WTC11 (cell line): Measurements from ENCODE around the gene PDE1C. TPM values are rescaled to one million over a fixed set of nuclear protein-coding genes. Genes with fewer than 3 reads are reported as not detected.

ENCODE experiments used
- ATAC-seq: fragments of 200-7000 bp; cut with Tn5 transposase; 2 replicates; pipeline ENCODE4 v1.10.0; 2021; ENCODE audit warnings: mild to moderate bottlenecking, moderate library complexity
- CTCF ChIA-PET: fragments of 300-600 bp; sonication (Branson Sonifier 250); formaldehyde crosslinking; loops from one replicate; lab custom pipeline; 2021; ENCODE audit warnings: antibody characterized with exemption; lab: Charles Lee
- POLR2A ChIA-PET: fragments of 350-600 bp; sonication (Branson Sonifier 250); formaldehyde crosslinking; loops from one replicate; lab custom pipeline; 2021; ENCODE audit warnings: antibody characterized with exemption; lab: Charles Lee
- DNase-seq: peaks from one replicate; pipeline ENCODE4 v3.0.0; 2021; ENCODE audit warnings: low spot score
- H3K27ac Mint-ChIP-seq: 2 replicates; pipeline ENCODE4 v1.8.0; 2021; ENCODE audit warnings: mixed read lengths
- H3K27me3 Mint-ChIP-seq: 2 replicates; pipeline ENCODE4 v1.8.0; 2021; ENCODE audit warnings: low read depth, mild to moderate bottlenecking, moderate library complexity, mixed read lengths
- H3K36me3 Mint-ChIP-seq: 2 replicates; pipeline ENCODE4 v1.8.0; 2021; ENCODE audit warnings: mixed read lengths
- H3K4me1 Mint-ChIP-seq: 2 replicates; pipeline ENCODE4 v1.8.0; 2022; ENCODE audit warnings: mixed read lengths
- H3K4me3 Mint-ChIP-seq: 2 replicates; pipeline ENCODE4 v1.8.0; 2021; ENCODE audit warnings: mild to moderate bottlenecking, moderate library complexity, mixed read lengths
- H3K9me3 Mint-ChIP-seq: 2 replicates; pipeline ENCODE4 v1.8.0; 2021; ENCODE audit warnings: mixed read lengths
- ESRRA ChIP-seq: sonication (generic); formaldehyde crosslinking; IDR thresholded peaks from 2 replicates; pipeline ENCODE4 v1.8.1; 2022; ENCODE audit warnings: mild to moderate bottlenecking, missing genetic modification reagents, borderline replicate concordance
- FOXJ3 ChIP-seq: sonication (generic); formaldehyde crosslinking; IDR thresholded peaks from 2 replicates; pipeline ENCODE4 v1.9.0; 2021; ENCODE audit warnings: missing genetic modification reagents, mild to moderate bottlenecking, borderline replicate concordance
- JAZF1 ChIP-seq: fragments of 250-450 bp; sonication (Bioruptor Pico); IDR thresholded peaks from 2 replicates; pipeline ENCODE4 v1.9.0; 2021; ENCODE audit warnings: moderate library complexity, mild to moderate bottlenecking, inconsistent platforms
- KAT7 ChIP-seq: sonication (generic); formaldehyde crosslinking; IDR thresholded peaks from 2 replicates; pipeline ENCODE4 v1.8.1; 2023; ENCODE audit warnings: missing genetic modification reagents, mild to moderate bottlenecking, borderline replicate concordance
- NR3C1 ChIP-seq: sonication (generic); formaldehyde crosslinking; conservative IDR thresholded peaks from 2 replicates; pipeline ENCODE4 v1.8.1; 2023; ENCODE audit warnings: low read depth, mild to moderate bottlenecking, missing genetic modification reagents
- SMAD4 ChIP-seq: sonication (generic); formaldehyde crosslinking; IDR thresholded peaks from 2 replicates; pipeline ENCODE4 v1.8.0; 2022; ENCODE audit warnings: mild to moderate bottlenecking, missing genetic modification reagents
- USF1 ChIP-seq: sonication (generic); formaldehyde crosslinking; IDR thresholded peaks from 2 replicates; pipeline ENCODE4 v1.8.0; 2022; ENCODE audit warnings: mild to moderate bottlenecking, missing genetic modification reagents
- ZNF263 ChIP-seq: sonication (generic); formaldehyde crosslinking; IDR thresholded peaks from 2 replicates; pipeline ENCODE4 v1.8.1; 2022; ENCODE audit warnings: low read depth, mild to moderate bottlenecking, moderate library complexity, missing genetic modification reagents
- ZNF532 ChIP-seq: fragments of 250-450 bp; sonication (Bioruptor Pico); IDR thresholded peaks from 2 replicates; pipeline ENCODE4 v1.9.0; 2021; ENCODE audit warnings: mild to moderate bottlenecking, borderline replicate concordance
- total RNA-seq: library from RNA; stranded (reverse); gene quantifications from 3 replicates; pipeline ENCODE4 v1.2.3, GENCODE V29; 2021
- TF ChIP-seq, protein P1 (sequence below): fragments of 200-600 bp; IDR thresholded peaks from 2 replicates; pipeline ENCODE4 v1.8.0; 2022; ENCODE audit warnings: antibody characterized with exemption
- TF ChIP-seq, protein P2 (sequence below): fragments of 250-450 bp; sonication (Bioruptor Pico); IDR thresholded peaks from 2 replicates; pipeline ENCODE4 v1.9.0; 2021; ENCODE audit warnings: moderate library complexity, mild to moderate bottlenecking, inconsistent platforms, borderline replicate concordance
- TF ChIP-seq, protein P3 (sequence below): sonication (generic); formaldehyde crosslinking; IDR thresholded peaks from 2 replicates; pipeline ENCODE4 v1.8.1; 2023; ENCODE audit warnings: mild to moderate bottlenecking, missing genetic modification reagents, moderate library complexity
- TF ChIP-seq, protein P4 (sequence below): sonication (generic); formaldehyde crosslinking; IDR thresholded peaks from 2 replicates; pipeline ENCODE4 v1.8.0; 2023; ENCODE audit warnings: missing genetic modification reagents, mild to moderate bottlenecking, borderline replicate concordance
- TF ChIP-seq, protein P5 (sequence below): fragments of 250-450 bp; sonication (Bioruptor Pico); IDR thresholded peaks from 2 replicates; pipeline ENCODE4 v2.1.2; 2022; ENCODE audit warnings: mild to moderate bottlenecking, moderate library complexity
- TF ChIP-seq, protein P6 (sequence below): fragments of 250-450 bp; sonication (Bioruptor Pico); conservative IDR thresholded peaks from 2 replicates; pipeline ENCODE4 v1.9.0; 2021; ENCODE audit warnings: mild to moderate bottlenecking
- TF ChIP-seq, protein P7 (sequence below): sonication (generic); formaldehyde crosslinking; IDR thresholded peaks from 2 replicates; pipeline ENCODE4 v1.8.0; 2022; ENCODE audit warnings: mild to moderate bottlenecking, missing genetic modification reagents

PDE1C gene
- total RNA-seq, 1 experiment from 2014 or later, result 0.55 TPM

GRCh38 chr7:31890766-31891165, 179.4 kb downstream of the PDE1C start:
- no peak for DNase-seq
- H3K4me3 Mint-ChIP-seq, result no peak overlapping the region
- no peak overlapping the region for H3K27ac Mint-ChIP-seq
- no peak for ATAC-seq
- H3K36me3 Mint-ChIP-seq, result no peaks in the 10 kb centered on the region
- TF ChIP-seq, protein P1, sequence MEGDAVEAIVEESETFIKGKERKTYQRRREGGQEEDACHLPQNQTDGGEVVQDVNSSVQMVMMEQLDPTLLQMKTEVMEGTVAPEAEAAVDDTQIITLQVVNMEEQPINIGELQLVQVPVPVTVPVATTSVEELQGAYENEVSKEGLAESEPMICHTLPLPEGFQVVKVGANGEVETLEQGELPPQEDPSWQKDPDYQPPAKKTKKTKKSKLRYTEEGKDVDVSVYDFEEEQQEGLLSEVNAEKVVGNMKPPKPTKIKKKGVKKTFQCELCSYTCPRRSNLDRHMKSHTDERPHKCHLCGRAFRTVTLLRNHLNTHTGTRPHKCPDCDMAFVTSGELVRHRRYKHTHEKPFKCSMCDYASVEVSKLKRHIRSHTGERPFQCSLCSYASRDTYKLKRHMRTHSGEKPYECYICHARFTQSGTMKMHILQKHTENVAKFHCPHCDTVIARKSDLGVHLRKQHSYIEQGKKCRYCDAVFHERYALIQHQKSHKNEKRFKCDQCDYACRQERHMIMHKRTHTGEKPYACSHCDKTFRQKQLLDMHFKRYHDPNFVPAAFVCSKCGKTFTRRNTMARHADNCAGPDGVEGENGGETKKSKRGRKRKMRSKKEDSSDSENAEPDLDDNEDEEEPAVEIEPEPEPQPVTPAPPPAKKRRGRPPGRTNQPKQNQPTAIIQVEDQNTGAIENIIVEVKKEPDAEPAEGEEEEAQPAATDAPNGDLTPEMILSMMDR, result no peak
- TF ChIP-seq, protein P2, sequence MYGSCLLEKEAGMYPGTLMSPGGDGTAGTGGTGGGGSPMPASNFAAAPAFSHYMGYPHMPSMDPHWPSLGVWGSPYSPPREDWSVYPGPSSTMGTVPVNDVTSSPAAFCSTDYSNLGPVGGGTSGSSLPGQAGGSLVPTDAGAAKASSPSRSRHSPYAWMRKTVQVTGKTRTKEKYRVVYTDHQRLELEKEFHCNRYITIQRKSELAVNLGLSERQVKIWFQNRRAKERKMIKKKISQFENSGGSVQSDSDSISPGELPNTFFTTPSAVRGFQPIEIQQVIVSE, result no peak
- TF ChIP-seq, all 79 proteins: peak for 0
- Mint-ChIP-seq H3K4me1 (no peaks in the 10 kb centered on the region), H3K9me3 (peaks cover 12% of the 10 kb centered on the region), H3K27me3 (no peaks in the 10 kb centered on the region; the same call in none of the 2 replicates)
- CTCF ChIA-PET, result no interaction called here
- POLR2A ChIA-PET, result no interaction called here

DNA sequence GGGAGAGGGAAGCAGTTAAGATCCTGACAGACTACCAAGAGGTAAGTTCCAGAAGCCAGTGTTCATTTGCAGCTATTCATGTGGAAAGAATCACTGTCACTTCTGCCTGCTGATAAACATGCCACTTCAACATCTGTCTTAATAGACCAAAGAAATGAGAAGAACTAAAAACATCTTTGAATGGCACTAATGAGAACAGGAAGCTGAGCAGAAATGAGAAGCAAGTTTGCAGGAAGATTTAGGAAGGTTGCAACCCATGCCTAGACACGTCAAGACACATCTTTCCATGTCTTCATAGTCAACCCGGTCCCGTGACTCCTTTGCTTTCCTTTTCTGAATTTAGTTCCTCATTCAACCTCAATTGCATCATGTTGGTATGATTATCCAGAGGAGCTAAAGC, 180.0 kb downstream of the PDE1C start:
- no peak for ATAC-seq
- TF ChIP-seq, protein P3, sequence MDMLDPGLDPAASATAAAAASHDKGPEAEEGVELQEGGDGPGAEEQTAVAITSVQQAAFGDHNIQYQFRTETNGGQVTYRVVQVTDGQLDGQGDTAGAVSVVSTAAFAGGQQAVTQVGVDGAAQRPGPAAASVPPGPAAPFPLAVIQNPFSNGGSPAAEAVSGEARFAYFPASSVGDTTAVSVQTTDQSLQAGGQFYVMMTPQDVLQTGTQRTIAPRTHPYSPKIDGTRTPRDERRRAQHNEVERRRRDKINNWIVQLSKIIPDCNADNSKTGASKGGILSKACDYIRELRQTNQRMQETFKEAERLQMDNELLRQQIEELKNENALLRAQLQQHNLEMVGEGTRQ, result no peak
- TF ChIP-seq USF1 (CRISPR knock-in tag) (no peak), ESRRA (CRISPR knock-in tag) (no peak), KAT7 (no peak), JAZF1 (CRISPR knock-in tag) (no peak), NR3C1 (CRISPR knock-in tag) (no peak), FOXJ3 (CRISPR knock-in tag) (no peak), ZNF532 (no peak), ZNF263 (no peak), SMAD4 (no peak)
- TF ChIP-seq, protein P4, sequence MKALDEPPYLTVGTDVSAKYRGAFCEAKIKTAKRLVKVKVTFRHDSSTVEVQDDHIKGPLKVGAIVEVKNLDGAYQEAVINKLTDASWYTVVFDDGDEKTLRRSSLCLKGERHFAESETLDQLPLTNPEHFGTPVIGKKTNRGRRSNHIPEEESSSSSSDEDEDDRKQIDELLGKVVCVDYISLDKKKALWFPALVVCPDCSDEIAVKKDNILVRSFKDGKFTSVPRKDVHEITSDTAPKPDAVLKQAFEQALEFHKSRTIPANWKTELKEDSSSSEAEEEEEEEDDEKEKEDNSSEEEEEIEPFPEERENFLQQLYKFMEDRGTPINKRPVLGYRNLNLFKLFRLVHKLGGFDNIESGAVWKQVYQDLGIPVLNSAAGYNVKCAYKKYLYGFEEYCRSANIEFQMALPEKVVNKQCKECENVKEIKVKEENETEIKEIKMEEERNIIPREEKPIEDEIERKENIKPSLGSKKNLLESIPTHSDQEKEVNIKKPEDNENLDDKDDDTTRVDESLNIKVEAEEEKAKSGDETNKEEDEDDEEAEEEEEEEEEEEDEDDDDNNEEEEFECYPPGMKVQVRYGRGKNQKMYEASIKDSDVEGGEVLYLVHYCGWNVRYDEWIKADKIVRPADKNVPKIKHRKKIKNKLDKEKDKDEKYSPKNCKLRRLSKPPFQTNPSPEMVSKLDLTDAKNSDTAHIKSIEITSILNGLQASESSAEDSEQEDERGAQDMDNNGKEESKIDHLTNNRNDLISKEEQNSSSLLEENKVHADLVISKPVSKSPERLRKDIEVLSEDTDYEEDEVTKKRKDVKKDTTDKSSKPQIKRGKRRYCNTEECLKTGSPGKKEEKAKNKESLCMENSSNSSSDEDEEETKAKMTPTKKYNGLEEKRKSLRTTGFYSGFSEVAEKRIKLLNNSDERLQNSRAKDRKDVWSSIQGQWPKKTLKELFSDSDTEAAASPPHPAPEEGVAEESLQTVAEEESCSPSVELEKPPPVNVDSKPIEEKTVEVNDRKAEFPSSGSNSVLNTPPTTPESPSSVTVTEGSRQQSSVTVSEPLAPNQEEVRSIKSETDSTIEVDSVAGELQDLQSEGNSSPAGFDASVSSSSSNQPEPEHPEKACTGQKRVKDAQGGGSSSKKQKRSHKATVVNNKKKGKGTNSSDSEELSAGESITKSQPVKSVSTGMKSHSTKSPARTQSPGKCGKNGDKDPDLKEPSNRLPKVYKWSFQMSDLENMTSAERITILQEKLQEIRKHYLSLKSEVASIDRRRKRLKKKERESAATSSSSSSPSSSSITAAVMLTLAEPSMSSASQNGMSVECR (CRISPR knock-in tag), result no peak
- TF ChIP-seq, protein P5, sequence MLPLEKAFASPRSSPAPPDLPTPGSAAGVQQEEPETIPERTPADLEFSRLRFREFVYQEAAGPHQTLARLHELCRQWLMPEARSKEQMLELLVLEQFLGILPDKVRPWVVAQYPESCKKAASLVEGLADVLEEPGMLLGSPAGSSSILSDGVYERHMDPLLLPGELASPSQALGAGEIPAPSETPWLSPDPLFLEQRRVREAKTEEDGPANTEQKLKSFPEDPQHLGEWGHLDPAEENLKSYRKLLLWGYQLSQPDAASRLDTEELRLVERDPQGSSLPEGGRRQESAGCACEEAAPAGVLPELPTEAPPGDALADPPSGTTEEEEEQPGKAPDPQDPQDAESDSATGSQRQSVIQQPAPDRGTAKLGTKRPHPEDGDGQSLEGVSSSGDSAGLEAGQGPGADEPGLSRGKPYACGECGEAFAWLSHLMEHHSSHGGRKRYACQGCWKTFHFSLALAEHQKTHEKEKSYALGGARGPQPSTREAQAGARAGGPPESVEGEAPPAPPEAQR, result no peak
- TF ChIP-seq, protein P6, sequence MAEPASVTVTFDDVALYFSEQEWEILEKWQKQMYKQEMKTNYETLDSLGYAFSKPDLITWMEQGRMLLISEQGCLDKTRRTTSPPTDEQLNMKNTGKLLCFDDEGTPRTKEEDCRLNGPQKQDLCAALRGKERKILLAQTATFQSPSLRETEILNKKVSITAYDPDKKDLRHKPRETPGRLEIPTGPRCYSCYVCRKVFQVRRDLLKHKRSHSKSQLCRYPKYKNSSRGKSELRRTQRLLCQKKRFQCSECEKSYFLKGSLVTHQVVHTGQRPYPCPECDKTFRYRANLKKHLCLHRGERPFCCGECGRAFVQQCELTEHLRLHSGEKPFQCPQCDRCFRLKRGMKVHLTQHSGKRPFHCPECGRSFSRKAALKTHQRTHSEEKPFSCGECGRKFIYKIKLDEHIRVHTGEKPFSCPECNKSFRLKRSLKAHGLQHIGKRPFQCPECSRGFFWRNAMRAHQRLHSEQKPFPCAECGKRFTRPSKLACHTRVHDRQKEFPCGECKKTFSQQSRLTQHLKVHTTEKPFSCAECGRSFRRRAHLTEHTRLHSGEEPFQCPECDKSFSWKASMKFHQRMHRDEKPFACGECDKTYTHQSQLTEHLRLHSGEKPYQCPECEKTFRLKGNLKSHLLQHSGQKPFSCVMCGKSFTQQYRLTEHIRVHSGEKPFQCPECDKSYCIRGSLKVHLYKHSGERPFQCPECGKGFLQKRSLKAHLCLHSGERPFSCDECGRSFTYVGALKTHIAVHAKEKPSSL (CRISPR knock-in tag), result no peak
- TF ChIP-seq, protein P7, sequence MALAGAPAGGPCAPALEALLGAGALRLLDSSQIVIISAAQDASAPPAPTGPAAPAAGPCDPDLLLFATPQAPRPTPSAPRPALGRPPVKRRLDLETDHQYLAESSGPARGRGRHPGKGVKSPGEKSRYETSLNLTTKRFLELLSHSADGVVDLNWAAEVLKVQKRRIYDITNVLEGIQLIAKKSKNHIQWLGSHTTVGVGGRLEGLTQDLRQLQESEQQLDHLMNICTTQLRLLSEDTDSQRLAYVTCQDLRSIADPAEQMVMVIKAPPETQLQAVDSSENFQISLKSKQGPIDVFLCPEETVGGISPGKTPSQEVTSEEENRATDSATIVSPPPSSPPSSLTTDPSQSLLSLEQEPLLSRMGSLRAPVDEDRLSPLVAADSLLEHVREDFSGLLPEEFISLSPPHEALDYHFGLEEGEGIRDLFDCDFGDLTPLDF (CRISPR knock-in tag), result no peak

More for the DNA sequence above, 180.0 kb downstream of the PDE1C start:
- Mint-ChIP-seq H3K27me3 (no peaks in the 10 kb centered on the region; the same call in none of the 2 replicates), H3K4me3 (no peak overlapping the region), H3K27ac (no peak overlapping the region), H3K36me3 (no peaks in the 10 kb centered on the region), H3K4me1 (no peaks in the 10 kb centered on the region), H3K9me3 (peaks cover 10% of the 10 kb centered on the region)
- POLR2A ChIA-PET, result no interaction called here
- no peak for DNase-seq
- CTCF ChIA-PET, result no interaction called here
